ENCODE results near the gene LAMTOR2.

Gene LAMTOR2

DNA sequence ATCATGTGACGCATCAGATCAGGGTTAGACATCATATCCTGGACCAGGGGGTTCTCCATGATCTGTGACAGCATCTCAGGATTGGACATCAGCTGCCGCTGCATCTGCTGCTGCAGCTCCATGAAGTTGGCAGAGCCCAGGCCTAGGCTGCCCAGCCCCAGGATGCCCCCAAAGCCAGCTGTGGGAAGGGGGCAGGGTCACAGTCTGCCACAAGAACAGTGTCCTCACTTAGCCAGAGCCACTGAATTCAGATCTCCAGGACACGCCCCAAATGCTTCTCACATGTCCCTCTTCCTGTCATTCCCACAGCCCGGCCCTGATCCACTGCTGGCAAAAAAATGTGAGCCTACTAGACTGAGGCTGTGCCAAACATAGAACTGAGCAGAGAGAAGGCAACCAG lies 4.2 kb upstream of the LAMTOR2 start:
- ChIA-PET POLR2A (ENCODE audit: low non-redundant PET) (interaction anchor here (1.3 kb wide), 1 partner anchor 162 kb away, joined by 3 read pairs; the partner anchor contains the start of gene PMF1), CTCF (no interaction called here)
- peak overlapping the region; percentile 2 for H3K27ac ChIP-seq
- DNase-seq (ENCODE audit: low spot score) = no peak
- TF ChIP-seq, protein P1, sequence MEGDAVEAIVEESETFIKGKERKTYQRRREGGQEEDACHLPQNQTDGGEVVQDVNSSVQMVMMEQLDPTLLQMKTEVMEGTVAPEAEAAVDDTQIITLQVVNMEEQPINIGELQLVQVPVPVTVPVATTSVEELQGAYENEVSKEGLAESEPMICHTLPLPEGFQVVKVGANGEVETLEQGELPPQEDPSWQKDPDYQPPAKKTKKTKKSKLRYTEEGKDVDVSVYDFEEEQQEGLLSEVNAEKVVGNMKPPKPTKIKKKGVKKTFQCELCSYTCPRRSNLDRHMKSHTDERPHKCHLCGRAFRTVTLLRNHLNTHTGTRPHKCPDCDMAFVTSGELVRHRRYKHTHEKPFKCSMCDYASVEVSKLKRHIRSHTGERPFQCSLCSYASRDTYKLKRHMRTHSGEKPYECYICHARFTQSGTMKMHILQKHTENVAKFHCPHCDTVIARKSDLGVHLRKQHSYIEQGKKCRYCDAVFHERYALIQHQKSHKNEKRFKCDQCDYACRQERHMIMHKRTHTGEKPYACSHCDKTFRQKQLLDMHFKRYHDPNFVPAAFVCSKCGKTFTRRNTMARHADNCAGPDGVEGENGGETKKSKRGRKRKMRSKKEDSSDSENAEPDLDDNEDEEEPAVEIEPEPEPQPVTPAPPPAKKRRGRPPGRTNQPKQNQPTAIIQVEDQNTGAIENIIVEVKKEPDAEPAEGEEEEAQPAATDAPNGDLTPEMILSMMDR (conservative IDR thresholded peaks at IDR 0.05; ENCODE audit: low read depth) = no peak

- no peak for DNase-seq (ENCODE audit: low spot score)
- ChIA-PET POLR2A (ENCODE audit: low non-redundant PET) (interaction anchor here (0.6 kb wide), 2 partner anchors 54 to 111 kb away, joined by 3 read pairs; no protein-coding TSS in a partner anchor), CTCF (interaction anchor here (0.6 kb wide), 3 partner anchors 20 to 76 kb away, joined by 3 read pairs; no protein-coding TSS in a partner anchor)
- peak overlapping the region; percentile 2; the same call in 1 of the 2 replicates for H3K27ac ChIP-seq
- TF ChIP-seq, protein P1 (conservative IDR thresholded peaks at IDR 0.05; ENCODE audit: low read depth) = no peak
These were observed 3.4 kb upstream of the LAMTOR2 start for GRCh38 chr1:156051011-156051725.

GRCh38 chr1:156052862-156053767 lies 1.5 kb upstream of the LAMTOR2 start:
- H3K27ac ChIP-seq = peak overlapping the region; percentile 96
- peak; percentile 77 for DNase-seq (ENCODE audit: low spot score)
- CTCF ChIA-PET = interaction anchor here (0.6 to 0.9 kb wide), 4 partner anchors 20 to 266 kb away, joined by 4 to 5 read pairs (median 4); no protein-coding TSS in a partner anchor
- TF ChIP-seq, protein P1 (conservative IDR thresholded peaks at IDR 0.05; ENCODE audit: low read depth) = no peak
- POLR2A ChIA-PET (ENCODE audit: low non-redundant PET) = no interaction called here

DNA sequence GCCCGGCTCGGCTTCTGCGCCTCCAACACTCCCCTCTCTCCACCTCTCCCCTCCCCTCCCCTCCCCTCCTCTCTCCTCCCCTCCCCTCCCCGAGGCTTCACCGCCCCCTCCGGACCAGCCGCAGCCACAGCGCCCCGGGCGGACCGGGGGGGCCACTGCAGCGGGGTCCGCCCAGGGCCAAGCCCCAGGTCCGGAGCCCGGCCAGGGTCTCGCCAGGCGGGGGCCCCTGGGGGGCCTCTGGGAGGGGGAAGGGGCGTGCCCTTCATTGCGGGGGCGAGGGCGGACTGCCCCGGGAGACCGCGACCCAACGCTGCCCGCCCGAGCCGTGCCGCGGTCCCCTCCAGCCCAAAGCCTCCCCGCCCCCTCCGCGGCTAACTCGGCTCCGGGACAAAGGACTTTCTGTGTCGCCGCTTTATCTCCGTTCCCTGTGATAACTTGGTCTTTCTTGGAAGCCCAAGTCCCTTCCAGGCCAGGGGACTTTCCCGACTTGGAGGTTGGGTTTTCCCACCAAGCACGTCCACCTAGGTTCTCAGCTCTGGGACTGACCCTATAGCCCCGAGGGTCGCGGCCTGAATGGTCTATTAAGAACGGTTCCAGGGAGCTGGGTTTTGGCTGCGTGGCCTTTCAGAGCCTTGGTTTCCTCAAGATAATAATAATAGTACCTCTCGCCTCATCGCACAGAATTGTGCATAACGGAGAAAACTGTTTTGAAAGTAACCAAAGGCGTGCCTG lies 648 bp upstream of the LAMTOR2 start, which contains the start of gene UBQLN4:
TSS of gene UBQLN4 (minus strand) at position 31 of the 732 bp plus-strand sequence. CDS start 97 bp downstream, outside the sequence.
- TF ChIP-seq, protein P1 (conservative IDR thresholded peaks at IDR 0.05; ENCODE audit: low read depth) = peak; percentile 82
- H3K27ac ChIP-seq = peak within 1 kb of the TSS; percentile 96
- ChIA-PET POLR2A (ENCODE audit: low non-redundant PET) (no interaction called here), CTCF (interaction anchor here (0.6 to 0.7 kb wide), 3 partner anchors 19 to 267 kb away, joined by 3 to 5 read pairs (median 4); no protein-coding TSS in a partner anchor)
- peak; percentile 93 for DNase-seq (ENCODE audit: low spot score)

GRCh38 chr1:156055281-156056048 lies 883 bp downstream of the LAMTOR2 start:
- no peak for DNase-seq (ENCODE audit: low spot score)
- ChIA-PET POLR2A (ENCODE audit: low non-redundant PET) (no interaction called here), CTCF (interaction anchor here (0.6 kb wide), 1 partner anchor 36 kb away, joined by 5 read pairs; no protein-coding TSS in a partner anchor)
- peak overlapping the region; percentile 96 for H3K27ac ChIP-seq
- TF ChIP-seq, protein P1 (conservative IDR thresholded peaks at IDR 0.05; ENCODE audit: low read depth) = no peak
